Stimulated activated CD8-positive, alpha-beta memory T cell treated with anti-CD3 and anti-CD28 coated beads, Interleukin-12 subunit alpha, Interleukin-12 subunit beta, amount 100 ng/mL, for 24 hours (primary cell): Measurements from ENCODE around the gene ACTR5.

Experiments used
- DNase-seq: peaks from one replicate; pipeline ENCODE4 v3.0.0-alpha.2; 2020; ENCODE audit errors: extremely low read depth

Gene ACTR5

DNA sequence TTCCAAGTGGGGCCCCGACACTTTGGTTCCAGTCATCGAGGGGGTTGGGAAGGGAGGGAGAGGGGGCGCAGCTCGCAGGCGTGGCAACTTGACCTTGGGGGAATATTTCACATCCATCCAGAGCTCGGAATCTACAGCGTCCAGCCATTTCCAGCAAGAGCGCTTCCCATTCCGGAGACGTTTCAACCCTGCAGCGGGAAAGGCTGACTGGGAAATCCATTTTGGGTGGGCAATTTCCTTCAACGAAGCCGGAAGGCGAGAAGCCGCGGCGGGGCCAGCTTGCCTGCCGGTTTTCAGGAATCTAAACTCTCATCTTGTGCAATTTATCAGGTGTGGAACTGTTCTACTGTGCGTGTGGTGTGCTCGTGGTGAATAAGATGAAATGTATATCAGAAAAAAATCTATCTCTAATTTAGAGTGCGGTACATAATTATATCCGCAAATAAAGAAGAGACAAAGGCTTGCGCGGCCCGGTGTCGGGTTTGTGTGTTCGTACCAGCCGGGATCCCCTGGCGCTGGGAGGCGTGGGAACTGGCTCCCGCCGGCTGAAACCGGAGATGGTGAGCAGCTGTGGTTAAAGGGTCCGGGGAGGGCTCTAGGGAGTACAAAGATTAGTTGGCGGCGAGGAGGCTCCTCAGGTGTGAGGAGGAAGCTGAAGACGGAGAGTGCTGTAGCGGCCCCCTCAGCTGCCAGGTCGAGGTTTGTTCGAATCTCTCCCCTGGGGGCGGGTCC lies 19.2 kb upstream of the ACTR5 start:
- no peak for DNase-seq

DNA sequence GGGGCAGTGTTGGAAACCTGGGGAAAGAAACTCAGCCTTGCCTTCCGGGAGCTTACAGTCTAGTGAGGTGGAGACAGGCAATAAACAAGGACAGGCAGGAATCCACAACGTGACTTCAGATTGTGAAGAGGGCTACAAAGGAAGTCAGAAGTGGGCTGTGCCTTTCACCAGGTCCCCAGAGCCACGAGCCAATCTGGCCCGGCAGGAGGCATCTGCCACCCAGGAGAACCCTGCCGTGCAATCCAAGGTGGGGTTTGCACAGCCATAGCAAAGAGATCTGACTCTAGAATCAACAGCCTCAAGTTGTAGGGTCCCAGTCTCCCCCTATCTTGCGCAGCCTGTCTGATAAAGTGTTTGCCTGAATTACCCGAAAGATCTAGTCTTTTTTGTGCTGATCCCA lies 18.5 kb upstream of the ACTR5 start:
- DNase-seq, result no peak

DNA sequence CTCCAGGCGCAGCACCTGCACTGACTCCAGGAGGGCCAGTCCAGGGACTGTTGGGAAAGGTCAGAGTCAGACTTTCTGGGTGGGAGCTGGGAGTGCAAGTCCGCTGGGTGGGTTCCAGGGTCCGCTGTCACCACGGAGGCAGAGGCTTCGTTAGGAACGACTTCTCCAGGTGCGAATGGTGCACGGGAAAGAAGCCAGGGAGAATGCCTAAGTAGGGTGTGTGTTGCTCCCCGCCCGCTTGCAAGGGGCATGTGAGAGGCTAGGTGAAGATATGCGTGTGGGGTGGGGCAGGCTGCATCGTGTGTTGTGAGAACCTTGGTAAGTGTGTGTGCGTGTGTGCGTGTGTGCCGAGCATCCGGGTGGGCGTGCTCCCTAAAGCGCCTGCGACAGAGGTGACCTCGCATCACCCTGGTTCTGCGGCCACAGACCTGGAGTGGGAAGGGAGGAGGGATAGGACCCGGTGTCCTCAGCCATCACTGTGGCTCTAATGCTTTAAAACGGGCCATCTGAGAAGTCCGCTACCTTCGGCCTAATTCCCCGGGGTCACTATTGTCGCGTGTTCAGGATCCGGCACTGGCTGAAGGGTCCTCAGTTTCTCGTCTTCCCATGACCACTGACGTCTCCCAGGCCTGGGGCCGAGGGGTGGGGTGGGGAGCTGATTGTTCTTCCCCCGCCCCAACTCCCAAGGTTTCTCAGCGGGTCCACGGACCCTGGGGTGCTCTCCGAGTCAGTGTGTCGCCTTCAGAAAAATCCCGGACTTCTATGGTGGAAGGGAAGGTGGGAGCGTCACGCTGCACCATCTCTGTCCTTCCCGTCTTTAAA lies 17.9 kb upstream of the ACTR5 start:
- no peak for DNase-seq

DNA sequence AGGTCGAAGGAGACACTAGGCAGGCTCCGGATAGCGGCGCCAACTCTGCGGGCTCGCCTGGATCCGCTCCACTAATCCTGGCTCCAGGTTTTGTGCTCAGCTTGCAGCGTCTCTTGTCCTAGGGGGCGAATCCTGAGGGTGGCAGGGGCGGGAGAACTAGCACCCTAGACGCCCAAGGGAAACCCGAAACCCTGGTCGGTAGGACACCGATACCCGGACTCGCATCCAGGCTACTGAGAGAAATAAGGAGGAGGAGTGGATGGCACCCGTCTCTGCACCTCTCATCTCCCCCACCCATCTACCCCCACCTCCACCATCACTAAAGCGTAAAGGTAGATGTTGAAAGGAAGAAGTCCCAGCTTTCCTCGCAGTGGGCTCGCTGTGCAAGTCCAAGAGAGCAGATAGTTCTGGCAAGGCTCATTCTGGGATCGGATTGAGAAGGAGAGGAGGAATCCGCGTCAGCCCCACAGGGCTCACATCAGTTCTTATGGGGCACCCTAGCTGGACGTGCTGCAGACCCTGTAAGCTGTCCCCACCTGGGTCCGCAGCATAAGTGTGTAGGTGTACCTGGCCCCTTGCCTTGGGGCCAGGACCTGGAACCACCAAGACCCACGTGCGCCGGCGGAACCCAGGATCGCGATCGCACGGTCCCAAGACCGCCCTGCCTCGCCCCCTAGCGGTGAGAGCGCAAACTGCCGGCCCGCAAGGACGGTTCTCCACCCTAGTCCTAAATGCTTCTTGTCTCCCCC lies 17.1 kb upstream of the ACTR5 start:
- peak; percentile 38 for DNase-seq

DNA sequence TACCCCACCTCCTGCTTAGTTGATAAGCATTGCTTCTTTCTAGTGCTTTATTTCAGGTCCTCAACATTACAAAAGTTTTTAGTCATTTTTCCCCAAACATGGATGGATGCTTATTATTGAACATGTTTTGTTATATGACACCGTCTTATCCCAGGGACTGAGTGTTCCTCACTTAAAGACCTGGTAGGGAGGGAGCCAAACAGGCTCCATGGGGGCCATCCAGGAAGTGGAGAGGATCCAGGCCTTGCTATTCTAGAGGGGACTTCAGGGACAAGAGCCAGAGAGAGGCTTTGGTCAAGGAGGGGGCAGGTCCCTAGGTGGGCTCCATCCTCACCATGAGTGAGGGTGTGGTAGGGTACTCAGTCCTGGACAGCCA lies 16.5 kb upstream of the ACTR5 start:
- DNase-seq, result no peak

DNA sequence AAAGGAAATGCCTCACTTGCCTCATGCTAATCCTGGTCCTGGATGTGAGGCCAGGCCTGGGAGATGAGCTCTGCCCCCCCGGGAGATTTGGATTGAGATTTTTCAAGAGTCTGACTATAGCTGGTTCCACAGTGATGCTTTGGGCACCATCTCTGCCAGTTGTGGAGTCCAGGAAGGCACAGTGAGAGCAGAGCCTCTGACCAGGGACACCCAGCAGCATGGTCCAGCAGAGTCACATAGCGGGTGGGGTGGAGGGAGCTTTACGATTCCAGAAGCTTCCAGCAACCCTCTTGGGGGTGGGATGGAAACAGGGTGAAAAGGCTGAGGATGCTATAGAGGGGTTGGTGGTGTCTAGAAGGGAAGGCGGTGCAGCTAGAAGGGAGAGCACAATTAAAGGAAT lies 15.3 kb upstream of the ACTR5 start:
- no peak for DNase-seq

DNA sequence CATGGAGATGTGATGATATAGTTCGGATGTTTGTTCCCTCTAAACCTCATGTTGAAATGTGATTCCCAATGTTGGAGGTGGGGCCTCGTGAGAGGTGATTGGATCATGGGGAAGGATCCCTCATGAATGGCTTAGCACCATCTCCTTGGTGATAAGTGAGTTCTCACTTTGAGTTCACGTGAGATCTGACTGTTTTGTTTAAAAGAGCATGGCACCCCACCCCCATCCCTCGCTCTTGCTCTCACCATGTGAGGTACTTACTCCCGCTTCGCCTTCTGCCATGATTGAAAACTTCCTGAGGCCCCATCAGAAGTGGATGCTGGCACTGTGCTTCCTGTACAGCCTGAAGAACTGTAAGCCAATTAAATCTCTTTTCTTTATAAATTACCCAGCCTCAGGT lies 13.1 kb upstream of the ACTR5 start:
- no peak for DNase-seq

DNA sequence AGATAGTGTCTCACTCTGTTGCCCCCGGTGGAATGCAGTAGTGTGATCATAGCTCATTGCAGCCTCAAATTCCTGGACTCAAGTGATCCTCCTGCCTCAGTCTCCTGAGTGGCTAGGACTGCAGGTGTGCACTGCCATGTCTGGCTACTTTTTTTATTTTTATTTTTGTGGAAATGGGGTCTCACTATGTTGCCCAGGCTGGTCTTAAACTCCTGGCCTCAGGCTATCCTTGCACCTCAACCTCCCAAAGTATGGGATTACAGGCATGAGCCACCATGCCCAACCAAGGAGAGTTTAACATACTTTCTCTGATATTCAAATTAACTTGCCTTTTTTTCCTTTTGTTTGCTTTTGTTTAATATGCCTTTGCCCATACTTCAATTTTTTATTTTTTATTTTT lies 10.4 kb upstream of the ACTR5 start:
- no peak for DNase-seq

DNA sequence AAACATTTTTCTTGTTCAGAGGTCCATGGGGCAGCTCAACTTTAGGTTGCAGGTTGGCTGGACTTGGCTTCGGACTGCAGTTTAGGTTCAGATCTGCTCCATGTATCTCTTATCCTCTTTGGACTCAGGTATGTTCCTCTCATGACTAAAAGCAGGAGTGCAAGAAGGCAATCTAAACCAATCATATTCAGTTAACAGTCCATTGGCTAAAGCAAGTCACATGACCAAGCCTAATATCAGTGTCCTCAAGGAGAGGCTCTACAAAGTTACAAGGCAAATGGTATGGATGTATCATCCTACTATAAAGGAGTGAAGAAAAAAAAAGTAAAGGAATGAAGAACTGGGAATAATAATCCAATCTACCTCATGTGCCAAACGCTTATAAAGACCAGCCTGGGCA lies 2.5 kb upstream of the ACTR5 start:
- DNase-seq, result no peak

DNA sequence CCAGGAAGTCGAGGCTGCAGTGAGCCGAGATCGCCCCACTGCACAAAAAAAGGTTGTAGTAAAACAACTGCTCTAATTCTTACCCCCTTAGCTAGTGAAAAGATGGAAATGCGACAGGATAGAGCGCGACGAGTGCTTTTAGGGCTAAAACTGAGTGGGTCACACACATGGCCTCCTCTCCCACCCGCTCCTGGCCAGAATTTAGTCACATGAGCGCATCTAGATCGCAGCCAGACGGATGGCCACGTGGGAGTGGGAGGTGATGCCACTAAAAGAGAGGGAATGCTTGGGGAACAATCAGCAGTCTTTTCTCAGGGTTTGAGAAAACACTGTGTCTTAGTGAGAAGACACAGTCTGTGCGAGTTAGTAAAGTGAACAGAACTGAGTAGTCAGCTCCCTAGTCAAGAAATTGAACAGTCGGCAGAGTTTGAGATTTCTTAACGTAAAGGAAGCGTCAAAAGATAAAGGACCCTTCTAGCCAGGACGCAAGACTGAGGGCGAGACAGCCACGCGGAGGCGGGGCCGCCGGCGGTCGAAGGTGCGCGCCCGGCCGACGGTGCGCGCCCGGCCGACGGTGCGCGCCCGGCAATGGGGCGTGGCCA lies 664 bp upstream of the ACTR5 start:
- DNase-seq, result no peak

DNA sequence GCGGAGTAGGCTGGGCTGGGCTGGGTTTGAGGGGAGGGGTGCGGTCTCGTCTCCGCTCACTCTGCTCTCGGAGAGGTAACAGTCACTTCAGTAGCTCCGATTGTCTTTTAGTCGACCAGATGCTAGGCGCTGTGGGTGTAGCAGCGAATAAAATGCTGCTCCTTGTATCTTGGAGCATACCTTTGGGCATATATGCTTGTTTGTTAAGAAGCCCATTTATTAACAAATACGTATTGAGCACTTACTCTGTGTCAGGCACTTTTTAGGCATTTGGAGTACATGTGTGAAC lies 545 bp downstream of the ACTR5 start:
- DNase-seq, result no peak

DNA sequence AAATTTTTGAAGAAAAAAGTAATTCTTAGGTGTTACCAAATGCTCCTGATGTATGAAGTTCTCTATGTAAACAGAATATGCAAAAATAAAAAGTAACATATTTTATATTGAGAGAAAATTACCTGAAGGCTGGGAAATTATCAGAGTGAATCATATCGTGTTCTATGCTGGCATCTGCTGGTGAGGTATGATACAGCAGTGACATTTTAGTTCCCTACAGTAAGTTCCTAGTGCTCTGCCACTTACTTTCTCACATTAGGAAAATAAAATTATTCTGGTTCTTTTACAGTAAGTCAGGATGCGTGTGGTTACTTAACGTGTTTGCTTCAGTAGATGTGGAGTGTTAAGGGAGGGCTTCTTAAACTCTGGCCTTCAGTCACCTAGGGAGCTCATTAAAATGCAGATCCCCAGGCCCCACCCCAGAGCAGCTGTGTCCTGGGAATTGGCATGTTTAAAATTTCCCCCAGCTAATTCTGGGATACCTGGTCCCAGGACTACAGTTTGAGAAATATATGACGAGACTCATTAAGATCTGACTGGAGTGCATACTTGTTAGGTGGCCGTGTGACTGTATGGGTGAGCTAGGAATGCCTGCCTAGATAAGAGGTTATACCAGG lies 3.2 kb downstream of the ACTR5 start:
- no peak for DNase-seq

DNA sequence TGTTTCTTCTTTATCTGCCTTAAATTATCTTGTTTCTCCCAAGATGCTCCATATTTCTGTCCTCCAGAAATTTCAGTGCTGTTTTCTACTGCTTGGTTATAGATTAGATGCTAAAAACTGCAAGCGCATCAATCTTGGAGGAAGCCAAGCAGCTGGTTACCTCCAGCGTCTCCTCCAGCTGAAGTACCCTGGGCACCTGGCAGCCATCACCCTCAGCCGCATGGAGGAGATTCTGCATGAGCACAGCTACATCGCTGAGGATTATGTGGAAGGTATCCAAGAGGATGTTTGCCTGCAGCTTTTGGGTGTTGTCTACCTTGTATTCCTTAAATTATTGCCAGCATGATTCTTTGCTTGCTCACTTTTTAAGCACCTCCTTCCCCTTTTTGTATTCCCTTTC lies 3.8 kb downstream of the ACTR5 start:
- DNase-seq, result no peak

DNA sequence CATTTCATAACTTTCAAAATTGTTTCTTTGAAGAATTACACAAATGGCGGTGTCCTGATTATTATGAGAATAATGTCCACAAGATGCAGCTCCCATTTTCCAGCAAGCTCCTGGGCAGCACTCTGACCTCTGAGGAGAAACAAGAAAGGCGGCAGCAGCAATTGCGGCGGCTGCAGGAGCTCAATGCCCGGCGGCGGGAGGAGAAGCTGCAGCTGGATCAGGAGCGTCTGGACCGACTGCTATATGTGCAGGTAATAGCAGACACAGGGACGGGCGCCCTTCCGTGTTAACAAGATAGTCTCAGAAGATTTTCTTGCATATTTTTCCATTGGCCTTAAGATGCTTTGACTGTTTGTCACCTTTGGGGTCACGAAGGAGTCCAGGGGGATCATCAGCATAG lies 6.7 kb downstream of the ACTR5 start:
- no peak for DNase-seq

DNA sequence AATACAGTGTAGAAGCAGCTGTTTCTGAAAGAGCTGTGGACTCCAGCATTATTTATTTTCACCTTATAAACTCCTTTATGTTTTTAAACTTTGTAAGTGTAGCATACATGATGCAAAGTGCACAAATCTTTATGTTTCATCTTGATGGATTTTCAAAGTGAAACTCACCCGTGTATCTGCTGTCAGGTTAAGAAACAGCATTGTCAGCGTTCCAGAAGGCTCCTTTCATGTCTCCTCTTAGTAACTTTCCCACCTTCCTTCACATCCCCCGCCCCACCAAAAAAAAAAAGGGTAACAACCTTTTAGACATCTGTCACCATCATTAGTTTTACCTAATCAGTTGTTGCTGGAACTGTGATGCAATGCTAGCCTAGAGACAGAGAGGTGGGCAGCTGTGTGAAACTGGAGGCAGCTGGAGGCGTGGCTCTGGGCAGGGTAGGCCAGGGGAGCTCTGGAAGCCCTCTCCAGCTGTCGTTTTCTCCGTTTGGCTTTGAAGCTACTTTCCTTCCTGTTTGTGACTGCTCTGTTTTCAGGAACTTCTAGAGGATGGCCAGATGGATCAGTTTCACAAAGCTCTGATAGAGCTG lies 7.2 kb downstream of the ACTR5 start:
- no peak for DNase-seq

DNA sequence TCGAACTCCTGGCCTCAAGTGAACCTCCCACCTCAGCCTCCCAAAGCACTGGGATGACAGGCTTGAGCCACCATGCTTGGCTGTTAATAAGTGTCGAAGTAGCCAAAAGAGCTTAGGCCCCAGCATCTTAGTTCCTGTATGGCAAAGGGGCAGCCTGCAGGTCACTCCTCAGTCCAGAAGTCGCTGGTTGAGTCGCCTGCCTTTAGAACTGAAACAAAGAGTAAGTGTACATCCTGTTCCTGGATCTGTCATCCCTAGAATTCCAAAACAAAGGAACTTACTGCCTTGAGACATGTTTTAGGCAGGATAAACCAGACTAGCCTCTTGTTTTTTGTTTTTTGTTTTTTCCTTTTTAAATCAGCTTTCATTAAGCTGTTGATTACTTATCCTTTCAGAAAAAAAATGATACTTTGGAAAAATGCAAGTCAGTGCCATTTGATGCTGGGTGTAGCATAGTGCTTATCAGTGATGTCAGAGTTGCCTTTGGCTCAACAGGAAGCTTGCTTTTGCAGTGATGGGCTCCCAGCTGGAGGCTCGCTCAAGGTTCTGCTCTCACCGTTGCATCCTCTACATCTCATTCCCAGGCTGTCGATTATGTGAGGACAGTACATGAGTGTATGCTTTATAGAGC lies 9.0 kb downstream of the ACTR5 start:
- no peak for DNase-seq

DNA sequence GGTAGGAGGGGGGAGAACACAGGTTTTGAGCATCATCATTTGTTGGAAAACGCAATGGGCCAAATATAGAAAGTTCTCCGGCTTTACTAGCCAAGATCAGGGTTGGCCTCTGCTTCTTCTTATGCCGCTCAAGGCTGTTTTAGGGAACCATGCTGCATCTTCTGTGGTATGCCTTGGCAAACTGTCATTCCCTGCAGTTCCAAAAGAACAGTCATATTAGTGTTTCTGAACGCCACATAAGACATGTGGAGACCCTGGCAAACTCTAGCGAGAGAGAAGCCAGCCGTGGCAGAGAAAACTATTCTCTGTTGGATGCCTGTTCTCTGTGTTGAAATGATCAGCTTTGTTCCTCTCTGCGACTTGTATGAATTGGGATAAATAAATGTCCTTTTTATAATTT lies 10.8 kb downstream of the ACTR5 start:
- no peak for DNase-seq

DNA sequence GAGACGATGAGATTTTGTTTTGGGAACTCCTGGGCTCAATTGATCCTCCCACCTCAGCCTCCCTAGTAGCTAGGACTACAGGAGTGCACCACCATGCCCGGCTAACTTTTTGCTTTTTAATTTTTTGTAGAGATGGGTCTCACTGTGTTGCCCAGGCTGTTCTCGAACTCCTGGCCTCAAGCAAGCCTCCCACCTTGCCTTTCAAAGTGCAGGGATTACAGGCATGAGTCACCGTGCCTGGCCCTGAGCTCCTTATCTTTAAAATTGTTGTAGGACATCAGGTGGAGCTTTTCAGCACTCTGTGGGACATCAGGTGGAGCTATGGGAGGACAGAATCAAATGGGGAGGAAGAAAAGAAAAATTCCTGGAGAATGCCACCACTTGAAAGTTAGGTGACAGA lies 12.7 kb downstream of the ACTR5 start:
- no peak for DNase-seq

DNA sequence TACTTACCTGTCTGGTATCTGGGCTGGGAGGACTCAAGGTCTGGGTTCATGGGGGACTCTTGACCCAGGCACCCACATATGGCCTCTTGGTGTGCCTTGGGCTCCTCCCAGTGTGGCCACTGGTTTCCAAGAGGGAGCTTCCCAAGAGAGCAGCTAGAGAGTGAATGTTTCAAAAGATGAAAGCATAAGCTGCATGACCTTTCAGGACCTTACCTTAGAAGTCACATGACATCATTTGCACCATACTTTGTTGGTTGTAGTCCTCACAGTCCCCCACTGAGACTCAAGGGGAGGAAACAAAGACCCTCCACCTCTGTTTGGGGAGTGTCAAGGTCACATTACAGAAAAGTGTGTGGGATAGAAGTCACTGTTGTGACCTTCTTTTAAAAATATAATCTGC lies 13.9 kb downstream of the ACTR5 start:
- no peak for DNase-seq

DNA sequence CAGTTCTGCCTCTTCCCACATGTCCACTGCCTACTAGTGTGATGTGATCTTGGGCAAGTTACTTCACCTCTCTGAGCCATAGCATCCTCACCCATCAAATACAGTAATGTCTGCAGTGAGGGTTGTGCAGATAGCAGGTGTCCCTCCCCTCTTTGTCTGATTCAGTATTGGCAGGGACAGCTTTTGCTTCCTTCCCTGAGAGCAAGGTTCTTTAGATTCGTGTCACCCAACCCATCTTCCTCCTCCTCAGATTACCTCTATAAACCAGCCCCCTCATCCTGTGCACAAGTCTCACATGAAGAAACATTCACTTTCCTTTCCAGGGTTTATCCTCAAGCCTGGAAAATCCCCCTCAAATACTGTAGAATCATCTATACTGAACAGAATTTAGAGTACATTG lies 15.4 kb downstream of the ACTR5 start:
- no peak for DNase-seq

DNA sequence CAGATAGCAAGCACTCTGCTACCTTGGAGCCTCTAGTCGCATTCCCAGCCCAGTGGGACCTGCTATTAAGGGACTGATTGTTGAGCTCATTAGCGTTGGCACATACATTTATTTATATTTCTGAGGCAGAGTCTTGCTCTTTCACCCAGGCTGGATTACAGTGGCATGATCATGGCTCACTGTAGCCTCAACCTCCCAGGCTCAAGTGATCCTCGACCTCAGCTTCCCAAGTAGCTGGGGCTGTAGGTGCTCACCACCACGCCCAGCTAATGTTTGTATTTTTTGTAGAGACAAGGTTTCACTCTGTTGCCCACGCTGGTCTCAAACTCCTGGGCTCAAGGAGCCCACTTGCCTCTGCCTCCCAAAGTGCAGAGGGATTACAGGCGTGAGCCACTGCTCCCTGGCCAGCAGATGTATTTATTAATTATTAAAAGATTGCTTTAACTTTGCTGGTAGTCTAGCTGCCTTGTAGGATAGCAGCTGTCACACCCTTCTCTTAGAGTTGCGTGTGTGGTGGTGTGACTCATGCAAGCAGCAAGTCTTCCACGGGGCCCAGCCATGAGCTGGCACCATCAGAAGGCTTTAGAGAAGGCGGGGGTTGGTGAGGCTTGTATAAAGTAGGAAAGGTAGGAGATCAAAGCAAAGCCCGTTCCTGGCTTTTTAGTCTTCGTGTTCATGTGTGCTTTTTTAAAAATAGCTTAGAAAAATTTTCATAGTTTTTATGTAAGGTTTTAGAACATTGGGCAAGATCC lies 16.5 kb downstream of the ACTR5 start:
- peak; percentile 22 for DNase-seq
